ELR (cell line): ENCODE data around the gene RIPK4.

Experiments
- DNase-seq: peaks from one replicate; pipeline ENCODE4 v3.0.0-alpha.2; 2015; ENCODE audit warnings: low read depth

The RIPK4 gene

DNA sequence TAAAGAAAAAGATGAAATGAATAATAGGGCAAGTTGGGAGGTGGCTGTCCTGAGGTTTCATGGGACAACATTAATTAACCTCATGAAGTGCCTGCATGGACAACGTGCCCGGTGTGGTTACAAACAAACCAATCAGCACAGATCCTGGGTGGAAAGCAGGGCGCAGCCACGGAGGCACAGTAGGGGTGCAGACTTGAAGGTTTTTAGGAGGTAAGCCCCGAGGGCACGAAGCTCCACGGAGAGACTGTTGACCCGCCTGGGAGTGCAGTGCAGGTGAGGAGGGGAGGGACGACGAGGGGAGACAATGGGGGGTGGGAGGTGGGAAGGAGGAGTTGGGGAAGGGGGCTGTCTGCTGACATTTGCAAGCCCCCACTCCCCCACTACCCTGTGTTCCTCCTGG, 2.3 kb upstream of the RIPK4 start:
- no peak for DNase-seq

GRCh38 chr21:41768437-41769042, 1.7 kb upstream of the RIPK4 start:
- peak; percentile 92 for DNase-seq

DNA sequence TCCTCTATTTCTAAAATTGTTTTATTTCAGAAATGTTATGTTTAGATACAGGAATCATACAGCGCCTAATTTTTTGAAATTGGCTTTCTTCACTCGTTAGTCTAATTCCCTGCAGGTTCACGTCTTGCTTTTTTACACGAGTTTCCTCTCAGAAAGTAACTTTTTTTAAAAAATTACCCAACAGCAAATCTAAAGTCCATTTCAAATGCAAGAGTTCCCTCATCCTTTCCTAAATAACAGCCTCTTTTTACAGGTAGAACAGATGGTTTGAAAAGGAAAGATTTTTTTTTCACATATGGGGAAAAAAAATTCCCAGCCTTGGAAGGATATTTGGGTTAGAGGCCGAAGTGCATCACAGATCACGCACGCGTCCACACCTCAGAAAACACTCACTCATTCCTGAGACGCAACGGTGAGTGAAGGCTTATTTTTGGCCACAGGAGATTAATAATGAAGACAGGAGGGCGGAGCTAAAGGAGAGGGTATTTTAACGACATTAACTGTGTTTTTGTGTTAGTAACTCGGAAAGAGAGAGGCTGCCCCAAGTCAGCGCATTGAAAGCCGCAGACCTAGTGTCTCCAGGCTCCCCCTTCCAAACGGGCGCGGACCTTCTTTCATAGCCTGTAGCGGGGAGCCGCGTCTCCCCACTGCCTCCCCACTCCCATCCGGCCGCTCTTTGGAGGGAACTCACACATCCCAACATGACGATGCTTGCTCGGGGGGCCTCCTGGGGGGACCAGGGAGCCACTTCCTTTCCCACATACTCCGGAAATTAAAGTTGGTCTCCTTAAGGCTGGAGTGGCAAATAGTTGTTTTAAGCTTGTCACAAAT, 969 bp upstream of the RIPK4 start:
- DNase-seq: peak; percentile 79

DNA sequence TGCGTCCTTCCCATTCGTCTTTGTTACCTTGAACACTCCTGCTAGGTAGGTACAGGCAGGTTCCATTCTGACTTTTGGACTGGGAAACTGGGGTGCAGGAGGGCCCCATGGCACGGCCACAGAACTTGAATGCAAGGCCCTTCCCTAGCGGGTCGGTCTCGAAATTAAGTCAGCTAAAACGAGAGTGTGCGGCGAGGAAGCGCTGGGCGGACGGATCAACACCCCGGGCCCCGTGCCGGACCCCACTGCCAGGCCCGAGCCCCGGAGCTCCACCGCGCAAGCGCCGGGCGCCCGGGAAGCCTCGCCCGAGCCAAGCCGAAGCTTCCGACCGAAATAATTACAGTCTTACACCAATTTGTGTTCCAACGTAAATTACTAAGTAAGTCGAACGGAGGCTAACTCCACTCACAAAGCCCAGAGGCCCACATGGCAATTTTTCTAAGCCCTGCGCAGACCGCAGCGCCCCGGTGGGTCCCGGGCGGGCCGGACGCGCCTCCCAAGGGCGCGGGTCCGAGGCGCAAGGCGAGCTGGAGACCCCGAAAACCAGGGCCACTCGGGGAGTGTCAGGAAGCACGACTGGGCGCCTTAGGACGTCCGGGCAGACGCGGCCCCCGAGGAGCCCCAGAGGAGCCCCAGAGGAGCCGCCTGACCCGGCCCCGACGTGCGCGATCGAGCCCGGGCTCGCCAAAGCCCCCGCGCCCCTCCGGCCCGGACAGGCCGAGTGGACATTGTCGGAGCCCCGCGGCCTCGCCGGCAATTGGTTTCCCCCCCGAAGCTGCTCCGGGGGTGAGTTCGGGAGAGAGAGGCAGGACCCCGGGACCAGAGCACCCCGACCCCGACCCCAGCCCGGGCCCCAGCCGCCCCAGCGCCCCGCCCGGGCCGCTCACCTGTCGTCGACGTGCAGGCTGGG, 624 bp downstream of the RIPK4 start:
- no peak for DNase-seq

- no peak for DNase-seq
Observed at GRCh38 chr21:41765420-41765821, 1.4 kb downstream of the RIPK4 start.

DNA sequence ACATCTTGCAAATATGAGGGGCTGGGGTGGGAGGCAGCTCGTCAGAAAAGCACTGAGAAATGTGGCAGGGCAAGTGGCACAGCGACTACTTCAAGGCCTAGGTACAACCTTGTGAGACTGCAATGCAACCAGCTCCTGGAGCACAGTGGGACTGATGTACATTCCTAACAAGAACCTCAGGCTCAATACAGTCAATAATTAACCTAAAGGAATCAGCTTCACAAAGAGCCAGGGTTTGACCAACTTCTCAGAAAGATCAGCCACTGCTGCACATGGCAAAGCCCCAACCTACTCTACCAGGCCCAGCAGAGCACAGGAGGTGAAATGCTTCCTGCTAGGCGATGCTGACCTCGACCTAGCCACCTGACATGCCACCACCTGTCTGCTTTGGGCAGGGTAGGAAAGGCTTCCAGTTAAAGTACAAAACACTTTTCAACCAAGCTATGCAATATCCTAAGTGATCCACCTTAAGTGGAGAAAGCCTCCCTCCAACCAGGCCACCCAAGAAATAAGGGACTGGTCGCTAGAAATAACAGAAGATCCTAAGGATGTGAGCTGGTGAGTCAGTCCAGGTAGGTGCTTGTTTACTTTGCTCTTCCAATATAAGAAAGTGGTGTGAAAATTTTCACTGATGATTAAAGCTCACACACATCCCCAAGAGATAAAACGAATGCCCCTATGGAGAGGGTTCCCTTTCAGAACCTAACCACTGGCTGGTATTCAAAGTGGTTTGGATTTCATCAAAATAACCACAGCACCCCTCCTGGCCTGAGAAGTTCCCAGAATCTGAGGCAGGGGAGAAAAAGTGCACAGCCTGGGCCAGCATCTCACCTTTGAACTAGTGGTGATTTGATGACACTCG, 2.1 kb downstream of the RIPK4 start:
- no peak for DNase-seq

- no peak for DNase-seq
Observed at GRCh38 chr21:41763996-41764395, 2.9 kb downstream of the RIPK4 start.

DNA sequence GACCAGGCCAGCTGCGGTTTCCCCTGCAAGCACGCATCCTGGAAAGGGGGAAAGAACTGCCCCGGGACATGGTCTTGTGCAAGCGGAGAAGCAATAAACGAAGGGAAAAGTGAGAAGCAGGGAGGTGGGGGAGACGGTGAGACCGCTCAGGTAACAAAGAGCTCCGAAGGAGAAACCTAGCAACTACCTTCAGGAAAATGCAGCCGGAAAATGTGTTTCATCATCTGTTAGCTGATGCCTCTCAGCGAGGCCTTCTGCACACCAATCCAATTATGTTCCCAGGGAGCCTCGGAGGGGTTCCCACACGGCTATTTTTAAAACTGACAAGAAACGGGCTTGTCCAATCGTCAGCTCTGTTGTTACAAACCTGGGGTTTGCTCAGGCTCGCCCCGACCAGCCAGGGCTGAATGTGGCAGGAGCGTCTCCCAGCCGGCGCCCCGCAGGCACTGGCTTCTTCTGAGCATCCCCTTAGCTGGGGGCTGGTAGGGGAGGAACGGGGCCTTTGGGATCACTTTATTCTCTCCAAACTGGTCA, 3.4 kb downstream of the RIPK4 start:
- no peak for DNase-seq

DNA sequence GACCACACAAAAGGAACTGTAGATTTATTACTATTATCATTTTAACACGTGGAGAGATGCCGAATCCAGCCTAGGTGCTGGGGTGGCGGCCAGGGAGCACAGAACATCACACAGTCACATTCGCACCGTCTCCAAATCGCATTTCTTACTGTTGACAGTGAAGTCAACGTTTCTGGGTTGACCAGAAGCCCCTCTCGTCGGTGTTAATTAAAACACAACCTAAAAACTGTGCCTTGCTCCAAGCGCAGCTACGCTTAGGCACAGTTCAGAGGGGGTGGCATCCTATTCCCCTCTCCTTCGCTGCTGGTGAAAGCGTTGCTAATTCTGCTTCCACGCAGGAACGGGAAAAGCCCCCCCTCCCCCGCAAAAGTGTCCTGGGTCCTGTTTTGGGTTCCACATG, 4.1 kb downstream of the RIPK4 start:
- DNase-seq: no peak

DNA sequence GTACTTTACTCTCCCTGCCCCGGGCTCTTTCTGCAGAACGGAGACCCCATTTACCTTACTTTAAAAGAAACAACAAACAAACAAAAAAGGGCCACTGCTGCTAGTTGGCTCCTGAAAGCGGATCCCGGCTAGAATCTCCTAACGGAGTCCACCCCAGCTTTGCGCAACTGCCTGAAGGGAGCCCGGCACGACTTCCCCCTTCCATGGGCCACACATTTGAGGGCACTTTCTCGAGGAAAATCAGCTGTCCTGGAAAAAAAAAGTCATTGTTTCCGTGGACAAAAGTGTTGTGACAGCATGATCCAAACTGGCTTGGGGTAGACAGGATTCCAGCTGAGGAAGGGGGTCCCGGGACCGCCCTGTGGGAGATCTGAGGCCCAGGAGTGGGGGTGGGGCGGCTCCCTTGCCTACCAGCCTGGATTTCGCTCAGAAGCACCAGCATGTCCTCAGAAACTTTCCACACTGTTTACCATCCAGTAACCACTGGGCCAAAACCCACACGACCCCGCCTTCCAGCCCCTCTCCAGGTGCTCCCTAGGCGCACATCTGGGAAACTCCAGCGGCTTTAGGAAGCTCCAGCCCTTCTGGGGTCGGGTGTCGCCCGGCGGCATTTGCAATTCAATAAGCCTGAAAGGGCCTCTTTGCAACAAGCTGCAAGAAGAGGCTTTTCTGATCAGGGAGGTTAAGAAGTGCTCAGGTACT, 4.8 kb downstream of the RIPK4 start:
- no peak for DNase-seq

- DNase-seq: peak; percentile 90
Observed at GRCh38 chr21:41761211-41761933, 5.5 kb downstream of the RIPK4 start.

GRCh38 chr21:41760411-41760810, 6.4 kb downstream of the RIPK4 start:
- no peak for DNase-seq

GRCh38 chr21:41759926-41760325, 6.9 kb downstream of the RIPK4 start:
- DNase-seq: peak; percentile 20

DNA sequence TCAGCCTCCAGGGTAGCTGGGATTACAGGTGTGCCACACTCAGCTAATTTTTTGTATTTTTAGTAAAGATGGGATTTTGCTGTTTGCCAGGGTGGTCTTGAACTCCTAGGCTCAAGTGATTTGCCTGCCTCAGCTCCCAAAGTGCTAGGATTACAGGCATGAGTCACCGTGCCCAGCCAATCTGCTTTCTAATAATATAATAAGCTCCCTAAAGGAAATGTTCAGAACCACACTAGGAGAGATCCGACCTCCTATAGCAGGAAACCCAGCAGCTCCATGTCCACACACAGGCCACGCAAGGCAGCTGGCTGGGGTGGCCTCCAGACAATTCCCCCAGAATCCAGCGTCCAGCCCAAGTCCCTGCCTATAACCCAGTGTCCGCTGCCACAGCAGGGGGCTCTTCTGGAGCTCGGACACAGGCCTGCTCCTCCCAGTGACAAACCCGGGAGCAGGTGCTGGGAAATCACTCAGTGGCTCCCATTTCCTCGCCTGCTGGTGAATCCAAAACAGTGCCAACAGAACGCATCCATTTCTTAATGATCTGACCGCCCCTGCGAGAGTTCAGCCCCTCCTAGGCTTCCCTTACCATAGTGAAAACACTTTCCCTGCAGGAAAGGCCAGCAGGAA, 7.5 kb downstream of the RIPK4 start:
- DNase-seq: peak; percentile 51

DNA sequence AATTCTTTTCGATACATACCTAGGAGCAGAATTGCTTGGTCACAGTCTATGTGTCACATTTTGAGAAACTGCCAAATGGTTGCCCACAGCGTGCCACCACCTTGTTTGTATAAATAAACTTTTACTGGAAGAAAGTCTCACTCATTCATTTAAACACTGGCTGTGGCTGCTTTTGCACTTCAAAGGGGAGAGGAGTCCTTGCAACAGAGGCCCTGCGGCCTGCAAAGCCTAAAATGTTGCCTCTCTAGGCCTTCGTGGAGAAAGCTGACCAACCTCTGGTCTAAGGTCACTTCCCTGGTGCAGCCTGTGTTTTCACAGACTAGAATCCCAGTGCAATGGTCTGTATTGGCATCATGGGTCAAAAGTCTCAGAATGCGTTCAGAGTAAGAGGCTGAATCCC, 8.3 kb downstream of the RIPK4 start:
- DNase-seq: peak; percentile 36

- no peak for DNase-seq
Observed at GRCh38 chr21:41755934-41756773, 10.7 kb downstream of the RIPK4 start.

GRCh38 chr21:41755258-41755933, 11.5 kb downstream of the RIPK4 start:
- DNase-seq: no peak

DNA sequence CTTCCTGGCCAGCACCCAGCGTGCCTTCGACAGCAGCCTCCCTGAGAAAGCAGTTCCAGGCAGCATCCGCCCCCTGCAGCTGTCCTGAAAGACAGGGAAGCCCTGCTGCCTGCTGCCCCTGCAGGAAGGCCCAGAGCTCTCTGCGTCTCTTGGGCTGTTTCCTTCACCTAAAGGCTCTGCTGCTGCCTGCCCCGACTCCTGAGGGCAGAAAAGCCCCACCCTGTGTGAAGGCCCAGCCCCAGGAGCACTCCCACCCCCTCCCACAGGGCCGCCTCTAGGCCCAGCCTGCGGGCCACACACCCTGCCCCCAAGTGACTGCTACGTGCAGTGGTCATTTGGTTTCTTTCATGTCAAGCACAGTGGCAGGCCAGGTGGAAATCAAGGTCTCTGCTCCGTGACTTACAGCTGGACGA, 12.4 kb downstream of the RIPK4 start:
- DNase-seq: no peak
